Hematopoietic multipotent progenitor cell treated with erythropoietin and hydrocortisone succinate and interleukin-3 and kit ligand, for 4 days (in vitro differentiated cells): Measurements from ENCODE around the gene KCNJ15.

Experiments used
- DNase-seq: peaks from one replicate; pipeline ENCODE4 v3.0.0-alpha.2; 2015

The KCNJ15 gene

GRCh38 chr21:38300141-38300578 is 43.4 kb downstream of the KCNJ15 start:
- no peak for DNase-seq

DNA sequence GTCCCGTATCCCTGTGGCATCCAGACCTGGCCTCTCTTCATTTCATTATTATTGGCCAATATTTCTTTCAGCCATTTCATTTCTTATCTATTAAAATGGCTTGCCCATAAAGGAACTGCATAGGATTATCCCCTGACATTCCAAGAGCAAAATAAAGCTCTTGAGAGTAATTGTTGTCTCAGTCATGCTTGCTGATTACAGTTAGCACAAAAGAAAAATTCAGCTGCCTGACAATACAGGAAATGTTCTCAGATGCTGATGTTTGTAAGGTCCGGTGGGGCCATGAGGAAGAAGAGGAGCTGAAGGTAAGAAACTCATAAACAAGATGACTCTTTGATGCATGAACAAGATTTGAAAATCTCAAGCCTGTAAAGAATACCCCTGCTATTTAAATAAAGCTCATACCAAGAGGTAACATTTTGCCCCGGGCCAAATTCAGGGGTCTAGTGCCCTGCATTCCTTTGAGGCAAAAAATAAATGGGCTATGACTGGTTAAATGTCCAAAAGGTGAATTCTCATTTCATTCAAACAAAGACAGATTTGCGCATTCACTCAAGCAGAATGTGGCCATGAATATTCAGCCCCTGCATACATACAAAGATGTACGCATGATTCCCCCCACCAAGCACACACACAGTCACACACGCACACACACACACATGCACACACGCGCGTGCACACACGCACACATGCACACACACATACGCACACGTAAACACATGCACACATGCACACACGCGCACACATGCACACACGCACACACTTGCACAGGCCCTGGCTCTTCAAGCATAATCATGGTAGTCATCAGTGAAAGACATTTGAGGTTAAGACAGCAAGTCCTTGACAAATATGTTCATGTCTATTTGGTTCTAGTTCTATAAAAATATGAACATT is 44.8 kb downstream of the KCNJ15 start:
- no peak for DNase-seq

- DNase-seq, result no peak
Measured at GRCh38 chr21:38303300-38303699, 46.5 kb downstream of the KCNJ15 start.

DNA sequence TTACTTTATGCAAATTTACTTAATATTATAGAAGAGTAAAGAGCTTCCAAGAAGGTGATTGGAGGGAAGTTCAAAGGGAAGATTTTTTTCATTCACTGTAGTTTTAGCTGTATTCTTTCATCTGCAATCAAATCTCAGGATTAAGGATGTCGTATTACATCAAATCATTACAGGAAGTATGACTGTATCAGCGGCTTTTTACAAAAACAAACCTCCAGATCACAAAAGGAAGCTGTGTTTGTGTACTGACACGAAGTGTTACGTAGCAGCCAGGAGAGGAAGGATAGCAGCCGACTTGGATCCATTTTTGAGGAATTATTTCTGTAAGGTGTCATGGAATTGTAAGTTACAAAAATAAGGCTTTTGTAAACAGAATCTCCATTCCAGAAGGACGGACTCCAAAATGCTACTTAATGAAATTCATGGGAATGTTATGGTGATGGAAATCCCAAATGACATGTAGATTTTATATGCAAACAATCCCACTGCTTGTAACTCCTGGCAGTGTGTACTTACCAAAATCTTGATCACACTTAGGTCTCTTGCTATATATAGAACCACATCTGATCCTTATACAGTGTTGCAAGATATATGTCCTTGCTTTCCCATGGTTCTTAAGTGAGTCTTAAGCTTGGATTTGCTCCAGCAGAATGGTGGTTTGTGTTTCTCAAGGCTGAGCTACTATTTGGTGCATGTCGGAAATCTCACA is 49.8 kb downstream of the KCNJ15 start:
- no peak for DNase-seq

GRCh38 chr21:38307771-38308531 is 51.2 kb downstream of the KCNJ15 start:
- no peak for DNase-seq

DNA sequence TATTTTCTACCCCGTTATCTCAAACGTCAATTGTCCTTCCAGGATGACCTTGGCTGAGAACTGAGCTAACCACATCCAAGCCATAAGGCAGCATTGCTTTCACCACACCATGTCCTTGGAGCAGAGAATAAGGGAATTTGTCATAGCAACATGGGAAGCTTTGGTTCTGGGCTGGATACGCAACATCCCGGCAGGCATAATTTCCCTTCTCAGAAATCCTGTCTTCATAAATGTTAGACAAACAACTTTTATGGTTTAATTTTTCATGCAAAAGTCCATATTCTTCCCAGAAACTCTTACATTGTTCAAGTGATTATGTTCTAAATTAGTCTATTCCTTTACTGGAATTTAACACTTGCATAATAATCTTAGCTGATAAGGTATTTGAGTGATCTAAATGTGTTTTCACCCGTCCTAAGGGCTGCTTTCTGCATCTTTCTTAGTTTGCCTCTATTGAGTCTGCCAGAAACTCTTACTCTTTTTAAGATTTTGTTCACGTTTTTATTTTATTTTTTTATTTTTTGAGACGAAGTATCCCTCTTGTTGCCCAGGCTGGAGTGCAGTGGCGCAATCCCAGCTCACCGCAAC is 51.8 kb downstream of the KCNJ15 start:
- DNase-seq, result no peak

DNA sequence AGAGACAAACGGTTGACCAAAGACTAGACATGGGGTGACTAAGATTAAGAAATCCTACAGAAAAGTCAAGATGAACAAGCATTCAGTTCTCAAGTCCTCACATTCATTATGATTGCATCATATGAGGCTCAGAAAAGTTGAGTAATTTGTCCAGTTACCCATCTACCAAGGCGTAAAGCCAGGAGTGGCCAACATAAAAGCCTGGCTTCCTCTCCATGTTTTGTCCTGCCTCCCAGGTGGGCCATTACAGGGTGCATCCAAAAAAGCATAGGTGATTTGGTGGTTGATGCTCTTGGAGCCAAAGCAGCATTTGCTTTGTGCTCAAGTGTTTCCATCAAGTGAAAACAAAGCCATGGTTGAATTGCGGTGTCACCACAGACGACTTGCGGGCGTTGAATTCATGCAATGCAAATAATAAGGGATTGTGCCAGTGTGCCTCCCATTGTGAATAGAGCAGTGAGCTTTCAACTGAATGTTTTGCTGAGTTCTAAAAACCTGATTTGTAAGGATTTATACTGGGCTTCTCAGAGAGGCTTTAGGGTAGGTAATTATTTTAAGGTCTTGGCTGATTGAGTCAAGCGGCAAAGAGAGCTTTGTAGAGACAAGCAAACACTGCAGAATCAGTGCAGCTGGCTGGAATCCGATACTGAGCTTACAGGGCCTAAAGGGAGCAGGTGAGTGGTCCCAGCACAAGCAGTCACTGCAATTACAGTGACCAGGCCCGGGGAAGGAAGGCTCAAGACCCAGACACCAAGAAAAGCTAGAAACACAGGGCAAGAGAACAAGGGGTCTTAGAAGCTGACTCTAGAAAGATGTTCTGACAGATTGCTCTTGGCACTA is 54.1 kb downstream of the KCNJ15 start:
- DNase-seq, result peak; percentile 21

DNA sequence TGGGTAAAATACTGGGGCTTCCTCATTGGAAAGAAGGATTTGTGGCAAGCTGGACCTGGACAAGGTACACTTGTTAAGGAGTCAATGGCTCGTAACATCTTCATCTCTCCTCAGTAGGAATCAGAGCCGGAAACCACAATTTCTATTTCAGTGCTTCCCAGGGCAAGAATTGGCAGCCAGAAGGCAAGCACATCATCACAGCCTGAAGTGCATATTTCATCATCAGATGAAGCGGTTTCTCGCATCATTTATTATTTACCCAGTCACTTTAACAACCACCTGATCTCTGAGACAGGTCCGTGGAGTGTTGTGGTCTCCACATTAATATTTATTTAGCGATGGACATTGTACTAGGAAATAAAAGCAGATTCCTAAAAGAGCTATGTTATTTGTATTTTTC is 55.0 kb downstream of the KCNJ15 start:
- DNase-seq, result no peak

DNA sequence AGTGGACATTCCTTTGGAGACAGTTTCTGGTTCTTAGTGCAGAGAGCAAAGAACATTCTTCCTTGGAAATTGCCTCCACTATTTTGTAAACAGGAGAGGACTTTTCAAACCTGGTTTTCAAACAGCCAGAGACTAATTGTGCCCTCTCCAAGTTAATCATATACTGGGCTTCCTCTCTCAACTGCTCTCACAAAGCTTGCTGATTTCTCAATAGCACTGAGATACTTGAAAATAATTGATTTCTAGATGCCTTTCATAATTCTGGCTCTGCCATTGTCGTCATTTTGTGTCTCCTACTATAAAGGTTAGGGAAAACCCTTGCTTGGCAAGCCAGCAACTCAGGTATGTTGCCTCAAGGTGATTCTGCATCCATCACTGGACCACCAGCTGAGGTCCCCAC is 56.0 kb downstream of the KCNJ15 start:
- DNase-seq, result no peak

- peak; percentile 58 for DNase-seq
Measured at GRCh38 chr21:38314558-38314957, 57.8 kb downstream of the KCNJ15 start.

DNA sequence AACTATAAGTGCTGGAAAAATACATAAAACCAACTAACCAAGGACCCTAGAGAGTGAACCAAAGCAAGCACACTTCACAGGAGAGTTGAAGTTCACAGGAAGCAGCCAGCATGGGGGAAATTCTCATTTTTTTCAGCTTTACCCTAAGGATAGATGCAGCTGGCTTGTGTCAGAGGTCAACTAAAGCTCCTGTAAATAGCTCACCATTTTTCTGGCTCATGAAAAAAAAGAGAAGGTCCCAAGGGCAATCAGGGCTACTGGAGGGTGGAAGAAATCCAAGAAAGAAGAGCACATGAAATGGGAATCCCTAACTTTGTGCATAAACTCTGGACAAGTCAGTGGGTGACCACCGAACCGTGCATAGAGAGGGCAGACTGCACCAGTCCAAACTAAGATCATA is 58.3 kb downstream of the KCNJ15 start:
- DNase-seq, result no peak

DNA sequence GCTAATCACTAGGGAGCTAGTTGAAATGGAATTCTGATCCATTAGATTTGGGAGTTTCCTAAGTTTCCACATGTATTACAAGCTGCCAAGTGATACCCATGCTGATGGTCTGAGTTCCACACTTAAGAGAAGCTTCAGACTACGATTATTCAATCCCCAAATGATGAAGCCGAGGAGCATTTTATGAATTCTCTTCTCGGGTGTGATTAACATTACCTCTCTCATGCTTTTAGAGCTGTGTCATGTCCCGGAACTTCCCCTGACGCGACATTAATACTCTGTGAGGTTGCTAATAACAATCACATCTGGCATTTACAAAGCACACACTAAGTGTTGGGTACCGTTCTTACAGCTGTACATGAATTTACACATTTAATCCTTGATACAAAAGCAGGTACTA is 63.0 kb downstream of the KCNJ15 start:
- no peak for DNase-seq

DNA sequence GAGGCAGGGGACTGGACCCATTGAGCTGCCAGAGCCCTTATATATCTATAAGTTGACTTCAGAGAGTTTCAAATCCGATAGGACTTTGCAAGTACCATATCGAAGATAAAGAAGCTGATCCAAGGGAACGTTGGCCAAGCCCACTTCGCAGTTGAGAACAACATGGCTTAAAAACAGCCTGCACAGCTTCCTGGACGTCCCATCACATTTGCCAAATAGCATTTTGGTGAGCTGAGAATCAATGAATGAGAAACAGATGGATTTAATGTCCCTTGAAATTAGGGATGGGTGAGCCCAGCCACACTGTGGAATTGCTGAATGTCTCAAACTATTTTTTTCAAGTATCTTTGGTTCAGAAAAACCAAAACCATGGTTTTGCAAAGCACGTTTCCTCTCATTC is 64.8 kb downstream of the KCNJ15 start:
- no peak for DNase-seq

DNA sequence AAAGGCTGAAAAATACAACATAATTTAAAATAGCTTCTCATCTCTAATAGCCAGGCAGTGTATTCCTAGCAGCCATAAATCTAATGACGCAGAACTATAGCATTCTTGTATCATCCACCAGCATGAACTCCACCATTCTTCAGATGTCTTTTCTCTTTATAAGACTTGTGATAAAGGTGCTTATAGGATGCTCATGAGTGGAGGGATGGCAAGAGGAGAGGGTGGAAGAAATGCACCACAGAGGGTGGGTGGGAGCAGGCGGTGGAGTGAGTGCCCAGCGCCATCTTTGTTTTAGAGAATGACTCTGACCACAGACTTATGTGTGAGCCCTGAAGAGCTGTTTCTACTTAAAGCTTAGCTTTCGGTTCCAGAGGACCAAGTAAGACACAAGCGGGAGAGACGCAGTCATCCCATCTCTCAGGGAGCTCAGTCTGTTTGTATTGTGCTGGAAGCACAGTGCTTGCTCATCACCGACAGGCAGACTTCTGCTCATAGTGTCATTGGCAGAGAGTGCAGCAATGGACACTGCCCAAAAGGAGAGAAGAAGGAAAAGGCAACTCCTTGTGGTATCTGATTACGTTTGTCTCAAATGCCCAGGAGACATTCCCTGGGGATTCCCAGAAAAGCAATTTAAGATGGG is 65.6 kb downstream of the KCNJ15 start:
- no peak for DNase-seq

DNA sequence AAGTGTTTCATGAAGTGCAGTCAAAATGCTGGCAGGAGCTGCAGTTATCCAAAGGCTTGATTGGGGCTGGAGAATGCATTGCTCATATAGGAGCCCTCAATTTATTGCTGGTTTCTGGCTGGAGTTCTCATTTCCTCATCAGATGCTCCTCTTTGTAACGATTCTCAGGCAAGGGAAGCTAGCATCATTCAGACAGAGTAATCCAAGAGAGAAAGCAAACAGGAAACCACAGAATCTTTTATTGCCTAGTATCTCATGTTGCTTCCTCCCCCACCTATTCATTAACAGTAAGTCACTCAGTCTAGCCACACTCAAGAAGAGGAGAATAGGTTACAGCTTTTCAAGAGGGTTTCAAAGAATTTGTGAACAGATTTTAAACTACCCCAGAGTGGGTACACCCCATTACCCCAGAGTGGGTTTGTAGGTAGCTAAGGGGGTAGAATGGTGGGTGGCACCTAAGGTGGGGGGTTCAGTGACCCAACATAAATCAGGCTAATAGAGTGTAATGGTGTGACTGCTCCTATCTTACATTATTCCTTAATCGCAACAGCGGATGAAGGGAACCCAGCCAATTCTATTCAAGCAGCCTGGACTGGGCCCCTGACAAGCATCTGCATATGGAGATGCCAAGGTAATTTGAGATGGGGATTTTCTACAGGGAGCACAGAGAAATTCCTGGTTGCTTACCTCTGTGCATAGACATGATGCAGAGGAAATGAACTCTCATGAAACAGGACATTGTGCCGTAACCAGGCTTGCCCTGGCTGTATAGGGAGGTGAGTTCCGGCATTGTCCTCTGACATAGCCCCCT is 67.1 kb downstream of the KCNJ15 start:
- peak; percentile 24 for DNase-seq

- no peak for DNase-seq
Measured at GRCh38 chr21:38325216-38325615, 68.4 kb downstream of the KCNJ15 start.

DNA sequence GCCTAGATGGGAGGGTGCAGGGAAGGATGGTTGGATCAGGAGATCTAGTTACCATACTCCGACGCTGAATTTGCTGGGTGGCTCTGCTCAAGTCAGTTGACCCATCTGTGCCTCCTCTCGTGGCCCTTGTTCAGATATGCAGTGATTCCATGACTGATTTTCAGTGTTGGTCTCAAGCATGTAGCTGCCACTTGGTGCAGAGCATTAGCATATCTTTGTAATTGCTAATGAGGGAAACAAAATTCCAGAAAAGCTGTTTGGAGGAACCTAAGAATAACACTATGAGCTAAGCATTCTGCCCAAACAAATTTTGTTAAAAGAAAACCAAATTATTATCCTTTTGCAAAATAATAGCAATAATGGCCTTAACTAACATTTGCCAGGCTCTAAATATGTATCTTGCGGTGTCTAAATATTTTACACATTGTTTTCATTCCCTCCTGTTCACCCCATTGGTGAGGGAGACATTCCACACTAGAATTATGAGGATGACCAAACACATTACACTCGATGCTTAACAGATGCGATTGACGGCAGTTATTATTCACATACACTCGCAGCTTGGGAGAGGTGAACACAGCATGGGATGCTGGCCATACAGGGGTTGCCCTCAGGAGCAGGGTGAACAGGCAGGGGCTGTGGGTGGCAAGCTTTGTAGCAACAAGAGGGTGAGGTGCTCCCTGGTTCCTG is 69.1 kb downstream of the KCNJ15 start:
- DNase-seq, result no peak

DNA sequence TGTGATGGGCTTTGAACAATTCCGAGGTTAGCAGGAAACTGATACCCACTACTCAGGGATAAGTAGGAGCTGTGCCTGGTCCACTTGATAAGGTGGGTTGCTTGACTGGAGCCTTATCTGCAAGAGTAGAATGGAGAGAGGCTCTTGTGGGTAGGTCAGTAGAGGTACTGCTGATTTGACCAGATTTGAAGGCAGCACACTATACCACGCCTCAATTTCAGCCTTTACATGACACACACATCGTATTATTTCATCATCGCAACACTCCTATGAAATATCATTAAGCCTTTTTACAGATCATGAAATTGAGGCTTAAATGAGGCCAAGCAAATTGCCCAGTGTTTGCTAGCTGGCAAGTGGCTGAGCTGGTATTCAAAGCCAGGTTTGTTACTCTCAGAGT is 69.6 kb downstream of the KCNJ15 start:
- DNase-seq, result peak; percentile 14

DNA sequence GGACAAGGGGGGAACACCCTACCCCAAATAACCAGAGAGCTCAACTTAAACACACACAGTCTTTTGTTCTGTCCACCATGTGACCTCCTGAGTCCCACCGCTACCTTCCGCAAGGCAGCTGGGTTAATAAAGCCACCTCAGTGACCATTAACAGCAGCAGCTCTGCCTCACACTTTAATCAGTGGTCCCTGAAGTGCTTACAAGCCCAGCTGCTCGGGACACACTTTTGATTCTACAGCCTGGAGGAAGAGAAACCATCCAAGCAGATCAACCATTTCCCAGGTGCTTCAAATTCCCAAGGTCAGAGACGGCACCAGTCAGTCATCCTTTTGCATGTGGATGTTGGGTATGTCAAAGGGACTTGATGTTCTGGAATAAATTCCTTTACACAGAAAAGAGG is 70.1 kb downstream of the KCNJ15 start:
- no peak for DNase-seq

GRCh38 chr21:38327984-38328383 is 71.2 kb downstream of the KCNJ15 start:
- no peak for DNase-seq
